Heart right ventricle (tissue), 16 donors: ENCODE measurements around the gene PHYKPL. TPM values are rescaled to one million over a fixed set of nuclear protein-coding genes. Genes with fewer than 3 reads are reported as not detected.

Experiments used
- ATAC-seq, 8 donors: fragments of 200-7000 bp; cut with Tn5 transposase; one replicate each; pipeline ENCODE4 v1.9.1; 2020; ENCODE audit warnings: mild to moderate bottlenecking in 8 of 8, moderate library complexity in 8 of 8, moderate number of reproducible peaks in 1 of 8
- DNase-seq, 2 donors: peaks; one replicate each; pipeline ENCODE4 v3.0.0-alpha.2; 2020
- H3K27ac ChIP-seq, 10 donors: fragments of 200-600 bp; sonication (generic) in 2 of 10; one replicate each; pipeline versions ENCODE4 v1.5.0 to v1.8.0; 2020 to 2022; ENCODE audit warnings: mild to moderate bottlenecking in 3 of 10
- H3K27me3 ChIP-seq, 7 donors: fragments of 200-600 bp; one replicate each; pipeline ENCODE4 v1.8.0; 2021 to 2022; ENCODE audit warnings: mild to moderate bottlenecking in 2 of 7
- H3K36me3 ChIP-seq, 9 donors: fragments of 200-600 bp; sonication (generic) in 1 of 9; one replicate each; pipeline versions ENCODE4 v1.5.0 to v1.8.0; 2020 to 2022; ENCODE audit warnings: mild to moderate bottlenecking in 2 of 9
- H3K4me1 ChIP-seq, 9 donors: fragments of 200-600 bp; sonication (generic) in 1 of 9; one replicate each; pipeline versions ENCODE4 v1.5.0 to v1.8.0; 2020 to 2022; ENCODE audit warnings: mild to moderate bottlenecking in 4 of 9
- H3K4me3 ChIP-seq, 10 donors: fragments of 200-600 bp; sonication (generic) in 2 of 10; one replicate each; pipeline versions ENCODE4 v1.5.0 to v1.8.0; 2020 to 2022; ENCODE audit warnings: mild to moderate bottlenecking in 7 of 10, moderate library complexity in 2 of 10
- H3K9me3 ChIP-seq, 11 donors: fragments of 200-600 bp in 10 of 11; sonication (generic) in 2 of 11; one replicate each; pipeline versions ENCODE4 v1.5.0 to v1.8.0; 2013 to 2022; ENCODE audit warnings: mild to moderate bottlenecking in 2 of 11, control low read depth in 1 of 11, moderate library complexity in 1 of 11
- WGBS, 2 donors: extraction: QIAGEN DNeasy Blood & Tissue Kit; methylation state at CpG; one replicate each; pipeline ENCODE4 v1.1.7; 2013; ENCODE audit warnings: inconsistent platforms in 1 of 2; 5-methylcytosine and 5-hydroxymethylcytosine counted together
- intact Hi-C, 10 donors: fragments of 100-400 bp; cut with DNase I; formaldehyde crosslinking; loops; one replicate each; pipeline versions ENCODE4 v1.11.1 to v1.14.2; 2022
- polyA plus RNA-seq, 2 donors: library from polyadenylated mRNA; stranded (reverse); fragments of 200-250 nt; gene quantifications; one replicate each; pipeline ENCODE4 v1.2.3, GENCODE V29; 2013
- total RNA-seq, 10 donors: library from RNA; stranded (reverse); fragmentation: NEBNext Ultra II Directional in 3 of 10; extraction: Animal tissue kit (Norgen Biotek cat#: 25700) in 3 of 10; gene quantifications; one replicate each; pipeline versions ENCODE4 v1.2.1 to v1.2.4, GENCODE V29; 2021 to 2023
- TF ChIP-seq, protein P1 (sequence below), 9 donors: fragments of 200-600 bp; sonication (generic) in 2 of 9; IDR thresholded peaks; one replicate each; pipeline versions ENCODE4 v1.5.0 to v1.8.0; 2021 to 2022; ENCODE audit warnings: antibody characterized with exemption in 9 of 9, mild to moderate bottlenecking in 5 of 9, moderate library complexity in 1 of 9
- donor health status: Arrhythmogenic right ventricular cardiomyopathy.
- donor health status: ischemic (EF 13 %, LVEDD 7.1; RV severe dilation, severe dysfunction).
- donor health status: healthy with polysubstance abuse.
- donor health status: DM: no; HTN: yes; CAD: no.
- donor health status: DM: no; HTN: no; CAD: no.
- donor health status: ischemic (EF 25% LVEDD 6.9; RV normal size, moderate dysfunction).
- donor health status: ischemic (EF 25% LVEDD 5.7; RV mildly dilated, moderate dysfunction).
- donor health status: healthy.
- donor health status: DM: yes; HTN: yes; CAD: no.
- donor health status: Ischemic cardiomyopathy.
- donor health status: ischemic (EF 35%, LVEDD 5.7; RV mildly dilated, moderate dysfunction).
- donor health status: nonischemic (EF 11% LVEDD 7.7; RV severe dilation, severe dysfunction).
- donor health status: DM: yes; HTN: yes; CAD: no.
- donor health status: PGD.
- donor health status: ischemic (EF 29% LVEDD 5.4; RV normal size, mild dysfunction).
- donor health status: nonischemic (EF 23%, LVEDD 6.1; RV moderate dilation, normal function).

Gene PHYKPL
- total and polyA plus RNA-seq, 12 donors: 24.8 to 59.8 (median 37.3) TPM

DNA sequence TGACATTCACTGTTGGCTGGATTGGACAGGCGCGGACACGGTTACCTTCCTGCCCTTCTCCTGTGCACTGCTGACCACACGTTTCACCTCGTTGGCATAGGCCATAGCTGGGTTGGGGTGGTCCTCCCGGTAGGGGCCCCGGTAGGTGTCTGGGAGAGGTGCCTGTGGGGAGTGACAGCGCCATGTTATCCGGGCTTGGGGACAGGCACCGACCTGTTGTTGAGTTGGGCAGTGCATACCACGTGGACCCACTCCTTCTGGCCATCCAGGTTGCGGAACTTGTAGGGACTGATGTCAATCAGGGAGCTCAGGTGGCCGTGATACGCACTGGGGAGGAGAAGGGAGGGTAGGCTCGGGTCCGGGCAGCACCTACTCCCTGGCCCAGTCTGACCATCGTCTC lies 8.2 kb downstream of the PHYKPL start:
- TF ChIP-seq, protein P1, sequence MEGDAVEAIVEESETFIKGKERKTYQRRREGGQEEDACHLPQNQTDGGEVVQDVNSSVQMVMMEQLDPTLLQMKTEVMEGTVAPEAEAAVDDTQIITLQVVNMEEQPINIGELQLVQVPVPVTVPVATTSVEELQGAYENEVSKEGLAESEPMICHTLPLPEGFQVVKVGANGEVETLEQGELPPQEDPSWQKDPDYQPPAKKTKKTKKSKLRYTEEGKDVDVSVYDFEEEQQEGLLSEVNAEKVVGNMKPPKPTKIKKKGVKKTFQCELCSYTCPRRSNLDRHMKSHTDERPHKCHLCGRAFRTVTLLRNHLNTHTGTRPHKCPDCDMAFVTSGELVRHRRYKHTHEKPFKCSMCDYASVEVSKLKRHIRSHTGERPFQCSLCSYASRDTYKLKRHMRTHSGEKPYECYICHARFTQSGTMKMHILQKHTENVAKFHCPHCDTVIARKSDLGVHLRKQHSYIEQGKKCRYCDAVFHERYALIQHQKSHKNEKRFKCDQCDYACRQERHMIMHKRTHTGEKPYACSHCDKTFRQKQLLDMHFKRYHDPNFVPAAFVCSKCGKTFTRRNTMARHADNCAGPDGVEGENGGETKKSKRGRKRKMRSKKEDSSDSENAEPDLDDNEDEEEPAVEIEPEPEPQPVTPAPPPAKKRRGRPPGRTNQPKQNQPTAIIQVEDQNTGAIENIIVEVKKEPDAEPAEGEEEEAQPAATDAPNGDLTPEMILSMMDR (IDR thresholded peaks at IDR 0.05): no peak
- intact Hi-C loops: no loop called here
- Histone ChIP-seq H3K27me3 (no peaks in the 10 kb centered on the region), H3K27ac (no peak overlapping the region), H3K4me3 (no peak overlapping the region), H3K36me3 (peaks cover 0 to 99% (median 17%) of the 10 kb centered on the region in 9 donors), H3K4me1 (peaks cover 0 to 13% (median 1%) of the 10 kb centered on the region in 9 donors), H3K9me3 (no peaks in the 10 kb centered on the region)
- no peak for DNase-seq
- peak in 3 of 8 donors; percentile 2 to 17 (median 13) for ATAC-seq
- WGBS, 2 donors: 89 to 91% methylated on average over 17 of the region's 17 CpGs

DNA sequence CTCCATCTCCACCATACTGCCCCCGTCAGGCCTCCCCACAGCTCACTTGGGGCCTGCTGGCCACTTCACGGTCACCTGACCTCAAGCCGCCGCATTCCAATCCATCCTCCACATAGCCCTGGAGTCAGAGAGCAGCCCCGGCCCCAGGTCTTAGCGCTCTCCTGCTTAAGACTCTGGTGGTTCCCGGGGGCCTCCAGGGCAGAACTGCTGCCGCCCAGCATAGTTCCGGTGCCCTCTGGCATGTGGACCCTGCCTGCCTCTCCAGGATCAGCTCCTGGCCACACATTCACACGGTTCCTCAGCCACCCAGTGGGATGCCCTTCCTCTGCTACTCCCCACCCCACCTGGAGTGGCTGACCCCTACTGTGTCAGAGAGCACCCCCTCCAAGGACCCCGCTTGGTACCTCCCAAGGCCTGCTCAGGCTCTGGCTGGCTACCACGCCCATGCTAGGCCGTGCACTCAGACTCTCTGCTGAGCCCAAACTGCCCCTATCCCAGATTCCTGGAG lies 8.7 kb downstream of the PHYKPL start:
- no peak overlapping the region for H3K4me3 ChIP-seq
- TF ChIP-seq, protein P1 (IDR thresholded peaks at IDR 0.05): no peak
- 55 to 59% methylated on average over 13 of the region's 13 CpGs for WGBS, 2 donors
- H3K9me3 ChIP-seq: no peaks in the 10 kb centered on the region
- H3K36me3 ChIP-seq: peaks cover 0 to 98% (median 17%) of the 10 kb centered on the region in 9 donors
- DNase-seq: no peak
- peaks cover 0 to 11% (median 0%) of the 10 kb centered on the region in 9 donors for H3K4me1 ChIP-seq
- intact Hi-C loops: no loop called here
- H3K27ac ChIP-seq: no peak overlapping the region
- no peaks in the 10 kb centered on the region for H3K27me3 ChIP-seq
- ATAC-seq: peak in 7 of 8 donors; percentile 16 to 39 (median 29)

DNA sequence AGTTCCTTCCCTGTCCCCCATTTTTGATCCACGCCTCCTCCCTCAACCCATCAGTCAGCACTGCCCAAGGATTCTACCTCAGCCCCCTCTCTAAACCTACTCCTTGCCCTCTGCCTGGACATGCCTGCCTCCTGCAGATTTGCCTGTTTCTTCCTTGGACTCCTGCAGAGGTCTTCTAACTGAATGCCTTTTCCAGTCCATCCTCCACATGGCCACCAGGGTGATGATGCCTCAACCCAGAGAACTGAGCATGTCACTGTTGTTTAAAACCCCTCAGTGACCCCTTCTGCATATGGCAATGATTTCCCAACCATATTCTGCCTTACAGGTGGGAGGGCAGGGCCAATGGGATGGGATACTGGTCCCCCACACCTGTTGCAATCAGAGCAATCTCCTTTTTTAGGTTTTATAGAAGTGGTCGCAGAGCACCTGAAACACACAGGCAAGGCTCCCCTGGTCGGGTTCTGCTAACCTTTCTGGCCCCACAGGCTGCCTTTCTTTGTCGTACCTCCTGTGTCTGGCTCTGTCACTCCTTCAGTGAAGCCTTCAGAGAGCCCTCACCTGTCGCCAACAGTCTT lies 9.3 kb downstream of the PHYKPL start:
- 82 to 88% methylated on average over 5 of the region's 5 CpGs for WGBS, 2 donors
- Histone ChIP-seq H3K27ac (no peak overlapping the region), H3K4me3 (no peak overlapping the region), H3K27me3 (no peaks in the 10 kb centered on the region), H3K4me1 (peaks cover 0 to 11% (median 0%) of the 10 kb centered on the region in 9 donors), H3K36me3 (peaks cover 0 to 98% (median 22%) of the 10 kb centered on the region in 9 donors), H3K9me3 (no peaks in the 10 kb centered on the region)
- ATAC-seq (no peak), DNase-seq (no peak)
- TF ChIP-seq, protein P1 (IDR thresholded peaks at IDR 0.05): no peak
- intact Hi-C loops: no loop called here

DNA sequence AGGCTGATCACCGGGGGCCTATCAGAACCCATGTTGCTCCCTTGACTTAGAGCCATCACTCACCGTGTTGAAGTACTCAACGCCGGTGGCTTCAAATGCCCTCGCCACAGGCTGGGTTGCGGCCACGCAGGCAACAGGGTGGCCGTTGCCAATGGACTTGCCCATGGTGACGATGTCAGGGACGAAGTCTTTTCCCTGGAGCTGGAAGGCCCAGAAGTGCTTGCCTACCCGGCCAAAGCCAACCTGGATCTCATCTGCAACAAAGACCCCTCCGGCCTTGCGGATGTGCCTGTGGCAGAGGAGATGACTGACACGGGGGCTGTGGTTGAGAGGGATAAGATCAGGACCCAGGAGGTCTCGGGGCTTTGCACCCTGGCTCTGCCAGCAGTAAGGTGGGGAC lies 10.3 kb downstream of the PHYKPL start:
- WGBS, 2 donors: 97 to 99% methylated on average over 15 of the region's 15 CpGs
- ATAC-seq: no peak
- TF ChIP-seq, protein P1 (IDR thresholded peaks at IDR 0.05): no peak
- H3K4me1 ChIP-seq: peaks cover 0 to 11% (median 0%) of the 10 kb centered on the region in 9 donors
- H3K4me3 ChIP-seq: no peak overlapping the region
- no peaks in the 10 kb centered on the region for H3K9me3 ChIP-seq
- peaks cover 0 to 95% (median 24%) of the 10 kb centered on the region in 9 donors for H3K36me3 ChIP-seq
- H3K27ac ChIP-seq: no peak overlapping the region
- intact Hi-C loops: no loop called here
- H3K27me3 ChIP-seq: no peaks in the 10 kb centered on the region
- DNase-seq: no peak
